GM19351 (cell line): ENCODE measurements around the gene CERS4.
"Not testable (repeated sequence)": the region's sequence is repeated elsewhere in the genome, so short reads cannot be mapped to it uniquely, and the experiment has no call there.

Source experiments
- ATAC-seq: cut with Tn5 transposase; IDR thresholded peaks from one replicate; pipeline ENCODE4 v1.9.1; 2021; ENCODE audit warnings: mild to moderate bottlenecking, moderate library complexity; ENCODE audit not compliant: unreplicated experiment

CERS4 gene

DNA sequence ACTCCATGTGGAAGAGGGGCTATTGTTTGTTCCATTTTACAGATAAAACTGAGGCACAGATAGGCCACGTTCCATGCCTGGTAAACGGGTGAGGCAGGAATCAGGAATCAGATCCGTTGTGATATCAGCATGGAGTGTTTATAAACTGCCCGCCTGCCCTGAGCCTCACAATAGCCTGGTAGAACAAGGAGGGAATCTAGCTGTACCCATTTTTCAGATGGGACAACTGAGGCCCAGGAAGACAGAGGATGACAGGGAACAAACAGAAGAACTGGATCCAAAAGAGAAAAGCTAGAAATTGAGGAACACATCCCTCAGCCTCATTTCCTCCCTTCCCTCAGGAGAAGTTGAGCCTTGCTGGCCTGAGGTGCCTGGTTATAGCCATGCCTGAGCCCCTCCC, 32.5 kb downstream of the CERS4 start:
- no peak for ATAC-seq

DNA sequence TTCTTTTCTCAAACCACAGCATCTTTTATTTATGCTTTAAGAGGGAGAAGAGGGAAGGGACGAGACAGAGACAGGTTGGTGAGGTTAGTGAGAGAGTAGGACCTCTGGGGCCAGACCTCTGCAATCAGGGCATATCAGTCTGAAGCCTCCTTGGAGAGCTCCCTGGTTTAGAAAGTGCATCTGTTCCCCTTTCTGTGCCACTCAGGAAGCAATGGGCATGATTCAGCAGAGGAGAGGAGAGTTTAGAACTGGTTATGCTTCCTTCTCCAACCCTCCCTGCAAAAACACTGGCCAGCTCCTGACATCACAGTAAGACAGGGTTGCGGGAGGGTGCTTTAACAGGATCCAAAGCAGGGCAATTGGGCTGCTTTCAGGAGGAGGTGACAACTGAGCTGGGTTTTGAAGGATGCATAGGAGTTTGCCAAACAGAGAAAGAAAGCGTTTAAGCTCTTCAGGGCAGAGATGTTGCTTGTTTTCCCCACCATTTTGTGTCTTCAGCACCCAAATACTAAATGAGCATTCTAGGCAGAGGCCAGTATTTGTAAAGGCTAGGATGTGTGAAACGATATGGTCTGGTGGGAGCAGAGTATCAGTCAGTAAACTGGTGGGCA, 33.1 kb downstream of the CERS4 start:
- no peak for ATAC-seq

DNA sequence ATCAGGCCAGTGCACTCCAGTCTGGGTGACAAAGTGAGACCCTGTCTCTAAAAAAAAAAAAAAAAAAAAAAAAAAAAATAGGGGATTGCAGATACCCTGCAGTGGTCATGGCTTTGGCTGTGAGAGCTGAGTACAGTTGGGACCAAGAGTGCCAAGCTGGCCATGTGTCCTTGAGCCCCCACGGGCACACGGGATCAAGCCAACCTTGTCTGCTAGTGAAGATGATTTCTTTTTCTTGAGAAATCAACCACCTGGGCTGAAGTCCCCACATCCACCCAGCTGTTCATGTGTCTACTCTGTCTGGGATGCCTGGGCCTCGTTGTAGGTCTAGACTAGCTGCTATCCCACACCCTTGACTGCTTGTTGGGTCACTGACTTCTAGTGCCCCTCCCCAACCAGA, 34.0 kb downstream of the CERS4 start:
- ATAC-seq, result no peak

DNA sequence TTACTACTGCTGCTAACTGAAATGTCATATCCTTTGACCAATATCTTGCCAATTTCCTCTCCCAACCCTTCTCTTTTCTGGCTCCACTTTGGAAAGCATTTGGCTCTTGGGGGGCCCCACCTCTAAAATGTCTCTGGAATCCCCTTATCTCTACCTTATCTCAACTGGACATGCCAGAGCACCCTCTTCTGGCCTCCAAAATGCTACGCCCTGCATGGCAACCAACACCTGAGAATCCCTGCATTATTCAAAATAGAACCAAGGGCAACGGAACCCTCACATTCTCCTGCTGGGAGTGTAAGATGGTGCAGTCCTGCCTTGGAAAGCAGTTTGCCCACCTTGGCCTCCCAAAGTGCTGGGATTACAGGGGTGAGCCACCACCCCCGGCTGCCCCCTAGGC, 35.3 kb downstream of the CERS4 start:
- ATAC-seq, result no peak

DNA sequence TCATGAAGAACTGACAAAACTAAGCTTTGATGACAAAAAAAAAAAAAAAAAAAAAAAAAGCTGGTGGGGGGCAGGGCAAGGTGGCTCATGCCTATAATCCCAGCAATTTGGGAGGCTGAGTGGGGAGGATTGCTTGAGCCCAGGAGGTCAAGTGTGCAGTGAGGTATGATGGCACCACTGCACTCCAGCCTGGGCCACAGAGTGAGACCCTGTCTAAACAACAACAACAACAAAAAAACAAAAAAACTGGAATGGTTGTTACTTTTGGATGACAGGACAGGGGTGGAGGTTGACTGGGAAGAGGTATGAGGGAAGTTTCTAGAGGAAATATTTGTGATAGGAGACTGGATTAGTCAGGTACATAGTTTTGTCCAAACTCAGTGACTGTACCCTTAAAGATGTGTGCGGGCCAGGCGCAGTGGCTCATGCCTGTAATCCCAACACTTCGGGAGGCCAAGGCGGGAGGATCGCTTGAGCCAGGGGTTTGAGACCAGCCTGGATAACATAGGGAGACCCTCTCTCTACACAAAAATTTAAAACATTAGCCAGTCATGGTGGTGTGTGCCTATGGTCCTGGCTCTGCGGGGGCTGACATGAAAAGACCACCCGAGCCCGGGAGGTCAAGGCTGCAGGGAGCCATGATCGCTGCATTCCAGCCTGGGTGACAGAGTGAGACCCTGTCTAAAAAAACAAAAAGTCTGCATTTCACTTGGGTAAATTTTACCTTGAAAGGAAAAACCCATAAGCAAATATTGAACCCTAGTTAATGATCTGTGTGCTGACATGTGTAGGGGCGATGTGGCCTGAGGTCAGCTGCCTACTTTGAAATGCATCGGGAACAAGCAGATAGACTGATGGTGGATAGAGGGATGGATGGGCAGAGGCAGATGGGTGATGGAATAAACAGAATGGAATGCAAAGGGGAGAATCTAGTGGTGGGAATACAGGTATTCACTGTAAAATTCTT, 37.0 kb downstream of the CERS4 start:
- no peak for ATAC-seq

DNA sequence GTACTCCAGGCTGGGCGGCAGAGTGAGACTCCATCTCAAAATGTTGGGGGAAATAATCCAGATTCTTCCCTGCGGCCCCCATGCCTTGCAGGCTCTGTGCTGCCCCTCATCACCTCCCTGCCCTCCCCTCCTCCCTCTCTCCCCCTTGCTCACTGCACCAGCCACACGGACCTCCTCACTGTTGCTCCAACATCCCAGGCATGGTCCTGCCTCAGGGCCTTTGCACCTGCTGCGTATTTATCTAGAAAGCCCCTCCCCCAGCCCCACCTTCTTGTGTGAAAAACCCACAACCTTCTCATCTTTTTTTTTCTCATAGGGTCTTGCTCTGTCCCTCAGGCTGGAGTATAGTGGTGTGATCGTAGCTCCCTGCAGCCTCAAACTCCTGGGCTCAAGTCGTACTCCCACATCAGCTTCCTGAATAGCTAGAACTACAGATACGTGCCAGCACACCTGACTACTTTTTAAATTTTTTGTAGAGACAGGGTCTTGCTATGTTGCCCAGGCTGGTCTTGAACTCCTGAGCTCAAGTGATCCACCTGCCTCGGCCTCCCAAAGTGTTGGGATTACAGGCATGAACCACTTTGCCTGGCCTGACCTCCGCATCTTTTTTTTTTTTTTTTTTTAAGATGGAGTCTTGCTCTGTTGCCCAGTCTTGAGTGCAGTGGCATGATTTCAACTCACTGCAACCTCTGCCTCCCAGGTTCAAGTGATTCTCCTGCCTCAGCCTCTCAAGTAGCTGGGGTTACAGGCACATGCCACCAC, 38.1 kb downstream of the CERS4 start:
- not testable (repeated sequence) for ATAC-seq

DNA sequence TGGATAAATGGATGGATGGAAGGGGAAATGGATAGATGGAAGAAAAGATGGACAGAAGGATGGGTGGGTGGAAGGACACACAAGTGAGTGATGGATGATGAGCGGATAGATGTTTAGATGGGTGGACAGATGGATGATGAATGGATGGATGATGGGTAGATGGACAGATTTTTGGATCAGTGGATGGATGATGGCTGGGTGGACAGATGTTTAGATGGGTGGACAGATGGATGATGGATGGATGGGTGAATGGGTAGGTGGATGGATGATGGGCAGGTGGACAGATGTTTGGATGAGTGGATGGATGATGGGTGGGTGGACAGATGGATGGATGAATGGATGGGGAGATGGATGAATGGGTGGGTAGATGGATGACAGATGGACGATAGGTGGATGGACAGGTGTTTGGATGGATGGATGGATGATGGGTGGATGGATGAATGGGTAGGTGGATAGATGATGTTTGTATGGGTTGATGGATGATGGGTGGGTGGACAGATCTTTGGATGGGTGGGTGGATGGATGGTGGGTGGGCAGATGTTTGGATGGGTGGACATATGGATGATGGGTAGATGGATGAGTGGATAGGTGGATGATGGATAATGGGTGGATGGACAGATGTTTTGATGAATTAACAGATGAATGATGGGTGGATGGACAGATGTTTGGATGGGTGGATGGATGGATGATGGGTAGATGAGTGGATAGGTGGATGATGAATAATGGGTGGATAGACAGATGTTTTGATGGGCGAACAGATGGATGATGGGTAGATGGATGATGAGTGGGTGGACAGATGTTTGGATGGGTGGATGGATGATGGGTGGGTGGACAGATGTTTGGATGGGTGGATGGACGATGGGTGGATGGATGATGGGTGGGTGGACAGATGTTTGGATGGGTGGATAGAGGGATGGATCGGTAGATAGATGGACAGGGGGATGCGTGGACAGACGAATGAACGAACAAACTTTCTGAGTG, 39.5 kb downstream of the CERS4 start:
- no peak for ATAC-seq

DNA sequence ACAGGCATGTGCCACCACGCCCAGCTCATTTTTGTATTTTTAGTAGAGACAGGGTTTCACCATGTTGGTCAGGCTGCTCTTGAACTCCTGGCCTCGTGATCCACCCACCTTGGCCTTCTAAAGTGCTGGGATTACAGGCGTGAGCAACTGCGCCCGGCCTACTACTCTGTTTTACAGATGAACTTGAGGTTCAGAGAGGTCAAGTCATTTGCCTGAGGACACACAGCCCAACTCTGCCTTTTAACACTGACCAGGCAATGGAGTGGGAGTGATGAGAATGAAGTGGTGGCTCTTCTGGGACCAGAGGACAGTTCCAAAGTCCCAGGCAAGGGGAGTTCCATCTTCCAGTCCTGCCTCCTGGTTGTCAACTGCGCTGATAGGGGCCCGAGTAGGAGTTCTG, 41.4 kb downstream of the CERS4 start:
- no peak for ATAC-seq

DNA sequence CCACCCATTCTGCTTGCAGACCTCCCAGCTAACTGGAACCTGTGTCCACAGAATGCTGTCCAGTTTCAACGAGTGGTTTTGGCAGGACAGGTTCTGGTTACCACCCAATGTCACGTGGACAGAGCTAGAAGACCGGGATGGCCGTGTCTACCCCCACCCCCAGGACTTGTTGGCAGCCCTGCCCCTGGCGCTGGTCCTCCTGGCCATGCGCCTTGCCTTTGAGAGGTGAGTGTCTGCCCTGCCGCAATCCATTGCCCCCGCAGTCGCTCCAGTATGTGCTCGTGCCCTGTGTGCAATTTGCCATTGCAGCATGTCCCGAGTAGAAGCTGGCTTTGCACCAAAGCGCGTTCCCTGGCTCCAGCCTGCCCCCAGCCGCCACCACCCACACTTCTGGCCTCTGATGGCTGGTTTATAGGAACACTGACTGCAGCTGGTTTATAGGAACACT, 41.9 kb downstream of the CERS4 start:
- ATAC-seq, result no peak

DNA sequence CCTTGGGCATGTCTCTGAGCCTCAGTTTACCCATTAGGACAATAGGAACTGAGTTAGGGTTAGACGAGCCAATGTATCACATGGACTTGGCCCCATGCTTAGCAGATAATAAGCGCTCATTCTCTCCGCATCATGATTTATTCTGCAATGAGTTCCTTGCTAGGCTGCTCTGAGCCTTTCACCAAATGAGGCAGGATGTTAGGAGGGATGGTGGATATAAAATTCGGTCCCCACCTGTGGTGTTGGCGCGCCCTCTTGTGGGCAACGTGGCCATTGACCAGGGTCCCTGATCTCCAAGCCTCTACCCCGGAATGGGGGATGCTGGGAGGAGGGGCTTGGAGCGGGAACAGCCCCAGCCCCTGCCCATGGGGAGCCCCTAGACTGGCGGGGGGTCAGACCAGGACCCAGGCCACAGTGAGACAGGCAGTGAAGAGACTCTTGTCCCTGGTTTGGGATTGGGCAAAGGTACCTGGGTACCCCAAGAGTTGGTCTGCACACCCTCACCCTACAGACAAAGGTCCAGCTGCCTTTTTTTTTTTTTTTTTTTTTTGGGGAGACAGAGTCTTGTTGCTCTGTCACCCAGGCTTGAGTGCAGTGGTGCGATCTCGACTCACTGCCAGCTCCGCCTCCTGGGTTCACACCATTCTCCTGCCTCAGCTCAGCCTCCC, 43.9 kb downstream of the CERS4 start:
- no peak for ATAC-seq

DNA sequence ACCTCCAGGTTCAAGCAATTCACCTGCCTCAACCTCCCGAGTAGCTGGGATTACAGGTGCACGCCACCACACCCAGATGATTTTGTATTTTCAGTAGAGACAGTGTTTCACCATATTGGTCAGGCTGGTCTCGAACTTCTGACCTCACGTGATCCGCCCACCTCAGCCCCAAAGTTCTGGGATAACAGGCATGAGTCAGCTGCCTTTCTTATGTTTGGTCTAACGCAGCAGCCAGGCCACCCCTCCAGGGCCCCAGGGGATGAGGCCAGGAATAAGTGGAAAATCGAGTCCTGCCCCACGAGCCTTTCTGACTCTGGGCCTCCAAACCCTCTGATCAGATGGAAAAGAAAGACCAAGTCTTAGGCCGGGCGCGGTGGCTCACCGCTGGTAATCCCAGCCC, 44.5 kb downstream of the CERS4 start:
- no peak for ATAC-seq

DNA sequence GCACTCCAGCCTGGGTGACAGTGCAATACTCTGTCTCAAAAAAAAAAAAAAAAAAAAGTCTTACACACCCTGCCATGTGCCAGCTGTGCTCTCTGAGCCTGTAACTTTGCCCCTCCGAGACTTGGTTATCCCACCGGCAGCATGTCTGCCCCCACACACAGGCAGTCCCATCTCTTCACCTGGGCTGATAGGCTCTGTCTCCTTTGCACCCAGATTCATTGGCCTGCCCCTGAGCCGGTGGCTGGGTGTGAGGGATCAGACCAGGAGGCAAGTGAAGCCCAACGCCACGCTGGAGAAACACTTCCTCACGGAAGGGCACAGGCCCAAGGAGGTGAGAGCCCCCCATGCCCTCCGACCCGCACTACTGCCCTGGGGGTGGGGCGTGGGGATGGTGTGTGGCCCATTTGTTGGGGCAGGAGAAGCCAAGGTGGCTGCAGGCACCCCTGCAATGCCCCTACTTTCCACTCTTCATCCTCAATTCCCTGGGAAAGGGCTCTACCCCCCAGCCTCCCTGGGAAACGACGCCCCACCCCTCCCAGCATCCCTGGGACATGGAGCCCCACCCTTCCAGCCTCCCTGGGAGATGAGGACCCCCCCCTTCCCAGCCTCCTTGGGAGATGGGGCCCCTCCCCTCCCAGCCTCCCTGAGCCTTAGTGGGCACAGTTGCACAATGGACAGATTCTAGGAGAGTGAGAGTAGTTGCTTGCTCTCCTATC, 45.3 kb downstream of the CERS4 start:
- ATAC-seq, result no peak

DNA sequence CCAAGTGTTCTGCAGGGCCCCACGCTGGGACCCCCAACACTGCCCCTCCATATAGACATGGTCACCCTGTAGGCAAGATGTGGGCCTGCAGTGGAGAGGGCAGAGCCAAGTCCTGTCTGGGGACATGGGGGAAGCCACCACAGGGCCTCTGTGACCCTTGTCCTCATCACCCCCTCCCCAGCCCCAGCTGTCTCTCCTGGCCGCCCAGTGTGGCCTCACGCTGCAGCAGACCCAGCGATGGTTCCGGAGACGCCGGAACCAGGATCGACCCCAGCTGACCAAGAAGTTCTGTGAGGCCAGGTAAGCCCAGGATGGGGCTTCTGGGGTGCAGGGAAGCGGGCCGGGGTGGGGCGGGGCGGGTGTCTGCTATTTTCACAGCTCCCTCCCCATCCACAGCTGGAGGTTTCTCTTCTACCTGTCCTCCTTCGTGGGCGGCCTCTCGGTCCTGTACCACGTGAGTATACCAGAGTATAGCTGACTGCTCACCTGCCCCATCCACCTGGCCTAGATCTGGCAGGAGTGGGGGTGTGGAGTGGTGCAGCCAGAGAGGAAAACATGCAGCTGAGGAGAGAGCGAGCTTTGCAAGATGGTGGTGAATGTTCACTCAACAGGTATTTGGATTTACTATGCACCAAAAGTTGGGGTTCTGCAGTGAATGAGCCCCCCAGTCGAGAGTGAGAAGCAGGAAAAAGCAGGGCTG, 46.4 kb downstream of the CERS4 start:
- ATAC-seq, result no peak

DNA sequence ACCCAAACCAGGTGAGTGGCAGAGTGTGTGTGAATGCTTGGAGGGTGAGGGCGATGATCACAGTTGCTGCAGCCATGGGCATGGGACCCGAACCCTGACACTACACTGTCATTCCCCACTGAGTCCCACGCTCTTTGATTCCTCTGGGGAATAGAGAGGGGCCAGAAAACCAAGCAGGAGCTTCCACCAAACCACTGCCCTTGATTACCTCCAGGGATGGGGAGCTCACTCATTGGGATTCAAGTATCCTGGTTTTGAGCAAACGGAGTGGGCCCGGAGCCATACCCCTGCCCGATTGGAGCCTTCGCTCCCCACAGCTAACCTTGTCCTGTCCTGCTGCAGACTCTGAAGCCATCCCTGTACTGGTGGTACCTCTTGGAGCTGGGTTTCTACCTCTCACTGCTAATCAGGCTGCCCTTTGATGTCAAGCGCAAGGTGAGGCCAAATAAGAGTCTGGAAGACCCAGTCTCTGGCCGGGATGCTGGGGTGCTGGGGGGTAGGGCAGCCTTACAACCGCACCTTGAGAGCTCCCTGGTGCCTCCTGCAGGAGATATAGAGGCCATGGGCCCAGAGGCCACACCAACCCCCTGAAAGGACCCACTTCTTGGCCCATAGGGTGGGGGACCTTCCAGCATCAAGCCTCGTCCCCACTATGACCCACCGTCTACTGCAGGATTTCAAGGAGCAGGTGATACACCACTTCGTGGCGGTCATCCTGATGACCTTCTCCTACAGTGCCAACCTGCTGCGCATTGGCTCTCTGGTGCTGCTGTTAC, 47.3 kb downstream of the CERS4 start:
- no peak for ATAC-seq

DNA sequence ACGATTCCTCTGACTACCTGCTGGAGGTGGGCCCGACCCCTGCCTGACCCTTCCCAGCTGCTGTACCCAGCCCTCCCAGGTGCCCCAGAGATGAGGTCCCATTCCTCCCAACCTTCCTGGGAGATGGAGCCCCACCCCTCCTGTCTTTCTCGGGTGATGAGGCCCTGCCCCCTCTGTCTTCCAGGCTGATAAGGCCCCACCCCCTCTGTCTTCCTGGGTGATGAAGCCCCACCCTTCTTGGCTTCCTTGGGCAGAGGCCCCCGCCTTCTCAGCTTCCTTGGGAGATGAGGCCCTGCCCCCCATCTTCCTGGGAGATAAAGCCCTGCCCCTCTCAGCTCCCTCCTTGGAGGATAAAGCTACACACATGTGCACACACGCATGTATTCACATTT, 47.9 kb downstream of the CERS4 start:
- no peak for ATAC-seq

DNA sequence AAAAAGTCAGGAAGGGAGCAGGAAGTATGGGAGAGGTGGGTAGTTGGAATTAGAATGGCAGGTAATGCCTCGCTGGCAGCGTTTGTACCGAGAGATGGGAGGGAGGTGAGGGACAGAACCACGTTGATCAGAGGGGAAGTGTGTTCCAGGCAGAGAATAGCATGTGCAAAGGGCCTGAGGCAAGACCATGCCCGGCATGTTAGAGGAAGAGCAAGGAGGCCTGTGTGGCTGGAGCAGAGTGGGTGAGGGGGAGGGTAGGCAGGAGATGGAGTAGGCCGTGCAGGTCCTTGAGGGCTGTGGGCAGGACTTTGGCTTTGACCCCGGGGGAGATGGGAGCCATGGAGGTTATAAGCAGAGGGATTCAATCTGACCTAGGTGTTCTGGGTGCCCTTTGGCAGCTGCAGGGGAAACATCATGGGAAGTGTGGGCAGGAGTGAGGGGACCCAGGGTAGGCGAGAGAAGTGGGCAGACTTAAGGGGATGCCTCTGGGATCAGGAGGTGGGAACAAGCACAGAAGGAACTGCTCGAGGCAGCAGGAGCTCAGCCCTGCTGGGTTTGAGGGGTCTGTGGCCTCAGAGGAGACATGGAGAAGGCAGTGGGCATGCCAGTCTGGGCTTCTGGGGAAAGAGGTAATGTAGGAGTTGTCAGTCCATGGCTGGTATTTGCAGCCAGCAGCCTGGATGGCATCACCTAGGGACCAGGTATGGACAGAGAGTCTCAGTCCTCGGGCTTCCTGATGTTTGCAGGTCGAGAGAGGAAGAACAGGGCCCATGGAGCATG, 50.2 kb downstream of the CERS4 start:
- no peak for ATAC-seq

DNA sequence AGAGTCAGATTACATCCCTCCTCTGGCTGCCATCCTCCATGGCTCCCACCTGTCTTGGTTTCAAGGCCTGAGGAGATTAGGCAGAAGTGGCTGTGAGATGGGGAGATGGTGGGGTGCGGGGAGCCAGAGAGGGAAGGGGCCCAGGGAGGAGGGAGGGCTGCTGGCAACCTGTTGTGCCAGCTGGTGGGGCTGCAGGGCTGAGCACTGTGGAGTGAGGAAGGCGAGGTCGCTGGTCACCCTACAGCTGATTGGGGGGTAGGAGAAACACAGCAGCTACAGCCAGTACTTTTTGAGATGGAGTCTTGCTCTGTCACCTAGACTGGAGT, 50.7 kb downstream of the CERS4 start:
- ATAC-seq, result no peak
